GM12801 (cell line): Measurements from ENCODE around the gene EYS.

Experiments
- TF ChIP-seq, protein P1 (sequence below): IDR thresholded peaks from one replicate; pipeline ENCODE4 v1.5.1; 2011; ENCODE audit warnings: control low read depth; ENCODE audit not compliant: insufficient read length; ENCODE audit errors: extremely low read depth

EYS gene

DNA sequence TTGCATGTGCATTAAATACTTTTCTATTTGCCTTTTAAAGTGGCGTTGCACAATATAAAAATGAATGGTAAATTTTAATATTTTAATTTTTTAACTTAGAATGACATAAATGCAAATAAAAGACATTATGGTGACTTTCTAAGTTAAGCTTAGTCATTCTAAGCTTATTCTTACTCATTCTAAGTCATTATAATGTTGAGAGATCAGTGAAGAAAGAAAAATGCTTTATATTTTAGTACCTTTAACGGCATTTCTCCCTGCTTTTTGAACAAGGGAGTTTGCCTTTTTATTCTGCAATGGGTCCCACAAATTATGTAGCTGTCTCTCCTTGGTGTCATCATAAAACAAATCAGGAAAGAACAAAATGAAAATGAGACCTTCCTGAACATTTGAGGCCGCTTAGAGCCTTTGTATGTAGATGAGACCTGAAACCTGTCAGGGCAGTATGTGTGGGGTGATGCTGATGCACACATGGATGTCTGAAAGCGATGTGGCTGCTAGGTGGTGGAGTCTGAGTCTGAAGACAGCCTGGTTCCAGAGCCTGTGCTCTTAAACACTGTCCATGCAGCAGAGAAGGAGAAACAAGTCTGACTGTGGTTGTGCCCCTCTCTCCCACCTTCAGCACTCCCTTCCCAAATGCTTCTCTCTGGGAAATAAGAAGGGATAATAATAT lies 1913.4 kb downstream of the EYS start:
- TF ChIP-seq, protein P1, sequence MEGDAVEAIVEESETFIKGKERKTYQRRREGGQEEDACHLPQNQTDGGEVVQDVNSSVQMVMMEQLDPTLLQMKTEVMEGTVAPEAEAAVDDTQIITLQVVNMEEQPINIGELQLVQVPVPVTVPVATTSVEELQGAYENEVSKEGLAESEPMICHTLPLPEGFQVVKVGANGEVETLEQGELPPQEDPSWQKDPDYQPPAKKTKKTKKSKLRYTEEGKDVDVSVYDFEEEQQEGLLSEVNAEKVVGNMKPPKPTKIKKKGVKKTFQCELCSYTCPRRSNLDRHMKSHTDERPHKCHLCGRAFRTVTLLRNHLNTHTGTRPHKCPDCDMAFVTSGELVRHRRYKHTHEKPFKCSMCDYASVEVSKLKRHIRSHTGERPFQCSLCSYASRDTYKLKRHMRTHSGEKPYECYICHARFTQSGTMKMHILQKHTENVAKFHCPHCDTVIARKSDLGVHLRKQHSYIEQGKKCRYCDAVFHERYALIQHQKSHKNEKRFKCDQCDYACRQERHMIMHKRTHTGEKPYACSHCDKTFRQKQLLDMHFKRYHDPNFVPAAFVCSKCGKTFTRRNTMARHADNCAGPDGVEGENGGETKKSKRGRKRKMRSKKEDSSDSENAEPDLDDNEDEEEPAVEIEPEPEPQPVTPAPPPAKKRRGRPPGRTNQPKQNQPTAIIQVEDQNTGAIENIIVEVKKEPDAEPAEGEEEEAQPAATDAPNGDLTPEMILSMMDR = no peak

DNA sequence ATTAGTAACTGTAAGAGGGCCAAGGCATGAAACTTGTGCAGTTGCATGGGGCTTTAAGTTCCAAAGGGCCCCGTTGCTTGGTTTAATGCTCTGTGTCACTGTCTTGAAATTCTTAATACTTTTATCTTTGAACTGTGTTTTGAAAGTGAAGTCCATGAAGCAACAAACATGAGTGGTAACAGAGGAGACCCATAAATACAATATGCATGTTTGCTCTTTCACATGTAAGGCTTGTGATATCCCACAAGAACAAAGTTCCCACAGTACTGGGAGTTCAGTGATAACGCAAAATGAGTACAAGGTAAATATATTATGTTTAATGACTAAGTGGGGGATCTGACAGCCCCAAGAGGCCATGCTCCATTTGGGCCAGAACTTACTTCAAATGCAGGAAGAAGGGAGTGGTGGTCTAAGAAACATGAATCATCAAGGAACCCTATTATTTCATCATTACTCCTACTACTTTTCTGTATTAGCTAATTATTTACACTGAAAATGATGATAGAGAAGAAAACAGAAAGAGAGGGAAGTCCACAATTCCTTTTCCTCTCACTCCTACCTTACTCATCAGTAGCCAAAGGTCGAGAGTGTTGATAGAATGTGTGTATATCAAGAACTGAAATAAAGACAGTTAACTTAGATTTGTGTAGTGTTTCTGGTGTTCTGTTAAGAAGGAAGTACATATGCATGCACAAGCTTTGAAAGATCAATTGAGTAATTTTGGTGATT lies 1914.1 kb downstream of the EYS start:
- TF ChIP-seq, protein P1 = no peak

DNA sequence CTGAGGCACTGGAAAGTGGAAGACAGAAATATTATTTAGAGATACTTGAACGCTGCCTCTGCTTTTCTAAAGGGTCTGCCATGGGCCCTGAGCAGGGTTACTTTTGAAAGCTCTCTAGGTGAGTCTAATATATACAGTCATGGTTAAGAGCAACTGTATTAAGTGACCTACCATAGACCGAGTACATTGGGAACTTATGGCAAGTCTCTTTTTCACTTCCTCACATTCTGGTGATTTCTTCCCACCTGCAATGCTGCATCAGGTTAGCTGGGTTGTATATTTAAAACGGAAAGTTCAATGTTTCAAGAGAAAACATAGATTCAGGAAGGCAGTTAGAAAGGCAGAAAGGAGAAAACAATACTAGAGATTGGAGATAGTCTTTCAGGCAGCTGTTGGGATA lies 1916.7 kb downstream of the EYS start:
- TF ChIP-seq, protein P1 = no peak

DNA sequence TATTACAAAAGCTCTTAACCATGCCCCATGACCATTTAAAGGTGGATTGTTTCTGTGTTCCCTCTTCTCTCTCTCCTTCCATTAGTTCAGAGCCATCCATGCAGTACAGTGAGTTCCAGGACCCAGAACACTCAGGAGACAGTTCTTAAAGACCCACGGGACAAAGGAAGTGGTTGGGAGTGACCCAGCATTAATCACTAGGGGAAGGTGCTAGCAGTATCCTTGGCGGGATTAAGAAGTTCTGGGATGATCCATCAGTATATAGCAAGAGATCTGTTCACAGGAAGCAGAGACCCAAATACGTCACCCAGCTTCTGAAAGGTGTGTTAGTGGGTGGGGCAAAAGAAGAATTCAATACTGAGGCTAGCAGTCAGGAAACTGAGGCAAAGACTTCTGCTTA lies 1917.3 kb downstream of the EYS start:
- TF ChIP-seq, protein P1 = no peak

DNA sequence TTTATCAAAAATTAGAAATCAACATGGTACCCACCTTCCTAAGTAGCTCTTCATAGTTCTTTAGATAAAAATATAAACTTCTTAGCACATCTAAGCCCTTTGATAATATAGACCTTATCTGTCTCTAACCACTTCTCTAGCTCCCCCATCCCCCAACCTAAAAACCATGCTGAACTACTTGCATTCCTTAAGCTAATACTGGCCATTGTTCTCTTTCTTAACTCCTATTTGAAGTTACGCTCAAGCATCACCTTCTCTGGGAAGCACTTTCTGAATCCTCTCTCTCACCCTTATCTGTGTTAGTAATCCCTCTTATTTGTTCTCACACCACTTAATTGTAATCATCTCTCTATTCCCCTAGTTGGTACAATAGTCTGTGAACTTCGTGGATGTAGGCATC lies 1918.5 kb downstream of the EYS start:
- TF ChIP-seq, protein P1 = no peak

DNA sequence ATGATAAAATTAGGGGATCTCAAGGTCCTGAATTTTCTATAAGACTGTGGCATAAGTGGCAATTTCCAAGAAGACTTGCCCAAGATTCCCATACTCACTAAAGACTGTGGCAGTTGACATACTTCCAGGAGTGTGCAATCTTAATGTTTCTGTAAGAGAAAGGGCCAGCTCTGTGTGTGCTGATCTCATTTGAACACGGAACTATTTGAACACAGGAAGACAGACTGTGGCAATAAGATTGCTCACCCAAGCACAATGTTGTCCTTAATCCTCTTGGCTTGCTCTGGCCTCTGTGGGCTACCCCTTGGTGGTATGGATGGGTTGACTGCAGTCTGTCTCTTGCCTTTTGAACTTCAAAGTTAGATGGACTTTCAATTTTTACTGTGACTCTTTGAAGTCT lies 1920.0 kb downstream of the EYS start:
- TF ChIP-seq, protein P1 = no peak

DNA sequence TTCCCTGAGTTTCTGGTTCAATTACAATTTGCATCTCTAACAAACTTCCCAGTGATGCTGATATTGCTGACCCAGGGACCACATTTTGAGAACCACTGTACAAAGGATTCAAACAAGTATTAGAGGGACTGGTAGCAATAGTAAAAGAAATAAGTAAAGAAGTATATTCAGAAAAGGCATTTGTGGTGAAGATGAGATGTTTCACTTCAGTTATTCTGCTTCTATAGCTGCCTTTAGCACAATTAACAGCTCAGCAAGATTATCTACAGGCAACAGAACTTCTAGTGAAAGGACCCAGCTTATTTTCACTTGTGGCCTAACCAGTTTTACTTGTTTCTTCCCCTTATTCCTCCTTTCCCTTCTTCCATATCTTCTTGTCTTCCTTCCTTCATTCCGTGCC lies 1922.0 kb downstream of the EYS start:
- TF ChIP-seq, protein P1 = no peak
